ENCODE results near the gene MAB21L1. TPM values are rescaled to one million over a fixed set of nuclear protein-coding genes. Genes with fewer than 3 reads are reported as not detected.

The MAB21L1 gene
- total RNA-seq, 3 donors from 2014 or later (not counting 1 experiment from before 2014, with no cell fraction given) = 0.20 TPM; not detected in 2

- no peaks in the 10 kb centered on the region for H3K36me3 Mint-ChIP-seq
- 92% methylated on average over 6 of the region's 6 CpGs for WGBS (ENCODE audit: insufficient coverage)
- intact Hi-C loops (cut with micrococcal nuclease) = no loop called here
- no peak overlapping the region for H3K4me3 ChIP-seq (ENCODE audit: low read length)
- no peak for DNase-seq
- no peaks in the 10 kb centered on the region for H3K27me3 ChIP-seq (ENCODE audit: control insufficient read depth, insufficient read depth, low read length)
- peaks cover 2 to 11% of the 10 kb centered on the region in 2 donors for H3K27me3 Mint-ChIP-seq (ENCODE audit: low read depth in 2 of 2)
- H3K9me3 Mint-ChIP-seq = no peaks in the 10 kb centered on the region
- H3K4me1 ChIP-seq (ENCODE audit: control insufficient read depth, insufficient read depth, low read length) = no peaks in the 10 kb centered on the region
- TF ChIP-seq, protein P1, sequence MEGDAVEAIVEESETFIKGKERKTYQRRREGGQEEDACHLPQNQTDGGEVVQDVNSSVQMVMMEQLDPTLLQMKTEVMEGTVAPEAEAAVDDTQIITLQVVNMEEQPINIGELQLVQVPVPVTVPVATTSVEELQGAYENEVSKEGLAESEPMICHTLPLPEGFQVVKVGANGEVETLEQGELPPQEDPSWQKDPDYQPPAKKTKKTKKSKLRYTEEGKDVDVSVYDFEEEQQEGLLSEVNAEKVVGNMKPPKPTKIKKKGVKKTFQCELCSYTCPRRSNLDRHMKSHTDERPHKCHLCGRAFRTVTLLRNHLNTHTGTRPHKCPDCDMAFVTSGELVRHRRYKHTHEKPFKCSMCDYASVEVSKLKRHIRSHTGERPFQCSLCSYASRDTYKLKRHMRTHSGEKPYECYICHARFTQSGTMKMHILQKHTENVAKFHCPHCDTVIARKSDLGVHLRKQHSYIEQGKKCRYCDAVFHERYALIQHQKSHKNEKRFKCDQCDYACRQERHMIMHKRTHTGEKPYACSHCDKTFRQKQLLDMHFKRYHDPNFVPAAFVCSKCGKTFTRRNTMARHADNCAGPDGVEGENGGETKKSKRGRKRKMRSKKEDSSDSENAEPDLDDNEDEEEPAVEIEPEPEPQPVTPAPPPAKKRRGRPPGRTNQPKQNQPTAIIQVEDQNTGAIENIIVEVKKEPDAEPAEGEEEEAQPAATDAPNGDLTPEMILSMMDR (IDR thresholded peaks at IDR 0.05) = no peak
- no peak overlapping the region for H3K27ac ChIP-seq (ENCODE audit: low read length)
- ATAC-seq = no peak
- peaks cover 0 to 4% of the 10 kb centered on the region in 2 donors for H3K4me1 Mint-ChIP-seq
- no peak overlapping the region for H3K27ac Mint-ChIP-seq
- no peak overlapping the region for H3K4me3 Mint-ChIP-seq
- H3K36me3 ChIP-seq (ENCODE audit: control insufficient read depth, insufficient read depth, low read length) = no peaks in the 10 kb centered on the region
- no peaks in the 10 kb centered on the region for H3K9me3 ChIP-seq (ENCODE audit: control insufficient read depth, insufficient read depth, low read length)
Measured at GRCh38 chr13:35514801-35515502, 38.5 kb upstream of the MAB21L1 start.

DNA sequence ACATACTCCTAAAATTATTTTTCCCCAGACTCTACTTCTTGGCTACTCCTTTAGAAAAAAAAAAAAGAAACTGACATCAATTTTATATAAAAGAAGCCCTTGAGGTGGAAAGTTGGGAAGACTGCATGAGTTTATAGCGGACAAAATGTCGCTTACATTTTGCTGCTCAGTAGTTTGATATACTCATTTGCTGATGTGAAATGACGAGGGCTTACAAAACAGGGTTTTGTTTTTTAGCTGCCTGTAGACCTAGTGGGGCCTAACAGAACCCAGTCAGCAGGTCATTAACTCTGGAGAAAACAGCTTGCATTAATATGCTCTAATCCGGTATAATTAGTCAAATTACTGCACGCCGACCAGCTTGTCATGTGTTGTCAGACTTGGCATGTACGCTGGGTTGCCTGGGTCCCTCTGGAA is 37.6 kb upstream of the MAB21L1 start:
- Mint-ChIP-seq H3K27me3 (ENCODE audit: low read depth in 2 of 2) (peaks cover 0 to 5% of the 10 kb centered on the region in 2 donors), H3K4me1 (peaks cover 0 to 4% of the 10 kb centered on the region in 2 donors), H3K4me3 (no peak overlapping the region), H3K9me3 (no peaks in the 10 kb centered on the region), H3K36me3 (no peaks in the 10 kb centered on the region), H3K27ac (no peak overlapping the region)
- ATAC-seq = no peak
- TF ChIP-seq, protein P1 (IDR thresholded peaks at IDR 0.05) = no peak
- WGBS (ENCODE audit: insufficient coverage) = 95% methylated on average over 7 of the region's 7 CpGs
- intact Hi-C loops (cut with micrococcal nuclease) = no loop called here
- no peak overlapping the region for H3K27ac ChIP-seq (ENCODE audit: low read length)
- no peak overlapping the region for H3K4me3 ChIP-seq (ENCODE audit: low read length)
- H3K4me1 ChIP-seq (ENCODE audit: control insufficient read depth, insufficient read depth, low read length) = no peaks in the 10 kb centered on the region
- H3K27me3 ChIP-seq (ENCODE audit: control insufficient read depth, insufficient read depth, low read length) = no peaks in the 10 kb centered on the region
- no peaks in the 10 kb centered on the region for H3K36me3 ChIP-seq (ENCODE audit: control insufficient read depth, insufficient read depth, low read length)
- no peaks in the 10 kb centered on the region for H3K9me3 ChIP-seq (ENCODE audit: control insufficient read depth, insufficient read depth, low read length)
- no peak for DNase-seq

GRCh38 chr13:35512271-35512920 is 35.9 kb upstream of the MAB21L1 start:
- ATAC-seq (no peak), DNase-seq (no peak)
- 30% methylated on average over 5 of the region's 5 CpGs for WGBS (ENCODE audit: insufficient coverage)
- H3K27me3 ChIP-seq (ENCODE audit: control insufficient read depth, insufficient read depth, low read length) = no peaks in the 10 kb centered on the region
- H3K4me3 ChIP-seq (ENCODE audit: low read length) = no peak overlapping the region
- H3K27ac Mint-ChIP-seq = no peak overlapping the region
- H3K4me1 ChIP-seq (ENCODE audit: control insufficient read depth, insufficient read depth, low read length) = no peaks in the 10 kb centered on the region
- no peaks in the 10 kb centered on the region for H3K9me3 ChIP-seq (ENCODE audit: control insufficient read depth, insufficient read depth, low read length)
- H3K36me3 ChIP-seq (ENCODE audit: control insufficient read depth, insufficient read depth, low read length) = no peaks in the 10 kb centered on the region
- H3K36me3 Mint-ChIP-seq = no peaks in the 10 kb centered on the region
- no peaks in the 10 kb centered on the region for H3K9me3 Mint-ChIP-seq
- intact Hi-C loops (cut with micrococcal nuclease) = no loop called here
- H3K27ac ChIP-seq (ENCODE audit: low read length) = no peak overlapping the region
- TF ChIP-seq, protein P1 (IDR thresholded peaks at IDR 0.05) = no peak
- peaks cover 0 to 4% of the 10 kb centered on the region in 2 donors for H3K4me1 Mint-ChIP-seq
- H3K27me3 Mint-ChIP-seq (ENCODE audit: low read depth in 2 of 2) = no peaks in the 10 kb centered on the region
- no peak overlapping the region for H3K4me3 Mint-ChIP-seq
